Neural cell (in vitro differentiated cells): ENCODE results near the gene ZGLP1. TPM values are rescaled to one million over a fixed set of nuclear protein-coding genes. Genes with fewer than 3 reads are reported as not detected.

Experiments
- H2AFZ ChIP-seq: fragments of 200-600, 300-800 bp; sonication (generic), shearing (Covaris generic); 2 replicates; pipeline ENCODE4 v1.6.0; 2014; ENCODE audit warnings: low read depth, mild to moderate bottlenecking, antibody characterized with exemption, low read length, moderate library complexity
- H3F3A ChIP-seq: fragments of 200-600 bp; shearing (Covaris generic); 2 replicates; pipeline ENCODE4 v1.6.1; 2016; ENCODE audit warnings: mild to moderate bottlenecking, moderate library complexity, mixed read lengths, antibody characterized with exemption, low read length; ENCODE audit not compliant: insufficient read depth, poor library complexity, severe bottlenecking
- H3K27ac ChIP-seq: fragments of 200-600, 300-800 bp; sonication (generic), shearing (Covaris generic); 2 replicates; pipeline ENCODE4 v1.5.1; 2014; ENCODE audit warnings: mild to moderate bottlenecking, low read length, moderate library complexity
- H3K27me3 ChIP-seq: fragments of 300-800, 200-600 bp; sonication (generic), shearing (Covaris generic); 2 replicates; pipeline ENCODE4 v1.6.0; 2014; ENCODE audit warnings: mild to moderate bottlenecking, low read depth, low read length, moderate library complexity; ENCODE audit not compliant: insufficient read depth
- H3K36me3 ChIP-seq: fragments of 300-800, 200-600 bp; sonication (generic), shearing (Covaris generic); 2 replicates; pipeline ENCODE4 v1.5.1; 2014; ENCODE audit warnings: mild to moderate bottlenecking, antibody characterized with exemption, low read length, moderate library complexity; ENCODE audit not compliant: insufficient read depth
- H3K4me2 ChIP-seq: fragments of 300-800, 200-600 bp; sonication (generic), shearing (Covaris generic); 2 replicates; pipeline ENCODE4 v1.6.0; 2014; ENCODE audit warnings: mild to moderate bottlenecking, low read length
- H3K4me3 ChIP-seq: fragments of 300-800, 200-600 bp; sonication (generic), shearing (Covaris generic); 2 replicates; pipeline ENCODE4 v1.5.1; 2014; ENCODE audit warnings: mild to moderate bottlenecking, low read length, moderate library complexity
- H3K79me2 ChIP-seq: fragments of 200-600 bp; shearing (Covaris generic); replicated peaks from 2 replicates; pipeline ENCODE4 v1.6.0; 2014; ENCODE audit warnings: mild to moderate bottlenecking, low read length, moderate library complexity; ENCODE audit not compliant: insufficient read depth
- H3K9ac ChIP-seq: fragments of 300-800, 200-600 bp; sonication (generic), shearing (Covaris generic); 2 replicates; pipeline ENCODE4 v1.6.1; 2016; ENCODE audit warnings: mild to moderate bottlenecking, low read length, mixed read lengths
- H3K9me2 ChIP-seq: fragments of 200-600 bp; shearing (Covaris generic); 2 replicates; pipeline ENCODE4 v1.6.1; 2016; ENCODE audit warnings: mild to moderate bottlenecking, low read length, mixed read lengths; ENCODE audit not compliant: insufficient read depth
- H3K9me3 ChIP-seq: fragments of 200-600, 300-800 bp; sonication (generic), shearing (Covaris generic); 2 replicates; pipeline ENCODE4 v1.6.1; 2016; ENCODE audit warnings: mild to moderate bottlenecking, mixed run types, low read length, moderate library complexity, mixed read lengths
- H4K20me1 ChIP-seq: fragments of 200-600 bp; shearing (Covaris generic); 2 replicates; pipeline ENCODE4 v1.6.1; 2016; ENCODE audit warnings: mild to moderate bottlenecking, mixed run types; ENCODE audit not compliant: insufficient read depth
- CTCF ChIP-seq: fragments of 450-650 bp; IDR thresholded peaks from 2 replicates; pipeline ENCODE4 v1.5.1; 2014; ENCODE audit warnings: antibody characterized with exemption, mild to moderate bottlenecking, moderate library complexity; ENCODE audit not compliant: poor library complexity, severe bottlenecking
- EZH2 ChIP-seq: fragments of 200-600, 300-800 bp; shearing (Covaris generic), sonication (generic); IDR thresholded peaks from 2 replicates; pipeline ENCODE4 v1.6.1; 2014; ENCODE audit warnings: antibody characterized with exemption, low read length, borderline replicate concordance, mild to moderate bottlenecking; ENCODE audit not compliant: insufficient read depth, poor library complexity, severe bottlenecking
- MXI1 ChIP-seq: fragments of 450-650 bp; conservative IDR thresholded peaks from 2 replicates; pipeline ENCODE4 v1.6.1; 2014; ENCODE audit warnings: antibody characterized with exemption, mild to moderate bottlenecking; ENCODE audit not compliant: poor library complexity, severe bottlenecking
- POLR2AphosphoS5 ChIP-seq: IDR thresholded peaks from 2 replicates; pipeline ENCODE4 v1.6.1; 2012
- REST ChIP-seq: IDR thresholded peaks from 2 replicates; pipeline ENCODE4 v1.6.1; 2012; ENCODE audit warnings: borderline replicate concordance
- SMC3 ChIP-seq: fragments of 450-650 bp; conservative IDR thresholded peaks from 2 replicates; pipeline ENCODE4 v1.6.1; 2014; ENCODE audit warnings: antibody characterized with exemption, mild to moderate bottlenecking, moderate library complexity; ENCODE audit not compliant: poor library complexity
- TAF1 ChIP-seq: IDR thresholded peaks from 2 replicates; pipeline ENCODE4 v1.6.1; 2012; ENCODE audit warnings: low read depth
- polyA plus RNA-seq: library from polyadenylated mRNA; depleted of rRNA; stranded (reverse); fragments of >200 nt; gene quantifications from 2 replicates; pipeline ENCODE4 v1.2.3, GENCODE V29; 2014

Gene ZGLP1
- polyA plus RNA-seq, 1 donor from 2014 or later = 22.8 TPM

GRCh38 chr19:10353793-10354391 is 44.3 kb upstream of the ZGLP1 start:
- Histone ChIP-seq H3K9me3 (no peaks in the 10 kb centered on the region), H4K20me1 (no peaks in the 10 kb centered on the region), H3K27me3 (no peaks in the 10 kb centered on the region), H3K4me3 (no peak overlapping the region), H3K79me2 (no peaks in the 10 kb centered on the region), H3F3A (no peaks in the 10 kb centered on the region), H3K27ac (no peak overlapping the region), H2AFZ (no peak overlapping the region), H3K9ac (no peak overlapping the region), H3K4me2 (no peak overlapping the region), H3K9me2 (no peaks in the 10 kb centered on the region), H3K36me3 (no peaks in the 10 kb centered on the region)
- no peak for TF ChIP-seq SMC3
- TF ChIP-seq REST = no peak
- no peak for TF ChIP-seq MXI1

DNA sequence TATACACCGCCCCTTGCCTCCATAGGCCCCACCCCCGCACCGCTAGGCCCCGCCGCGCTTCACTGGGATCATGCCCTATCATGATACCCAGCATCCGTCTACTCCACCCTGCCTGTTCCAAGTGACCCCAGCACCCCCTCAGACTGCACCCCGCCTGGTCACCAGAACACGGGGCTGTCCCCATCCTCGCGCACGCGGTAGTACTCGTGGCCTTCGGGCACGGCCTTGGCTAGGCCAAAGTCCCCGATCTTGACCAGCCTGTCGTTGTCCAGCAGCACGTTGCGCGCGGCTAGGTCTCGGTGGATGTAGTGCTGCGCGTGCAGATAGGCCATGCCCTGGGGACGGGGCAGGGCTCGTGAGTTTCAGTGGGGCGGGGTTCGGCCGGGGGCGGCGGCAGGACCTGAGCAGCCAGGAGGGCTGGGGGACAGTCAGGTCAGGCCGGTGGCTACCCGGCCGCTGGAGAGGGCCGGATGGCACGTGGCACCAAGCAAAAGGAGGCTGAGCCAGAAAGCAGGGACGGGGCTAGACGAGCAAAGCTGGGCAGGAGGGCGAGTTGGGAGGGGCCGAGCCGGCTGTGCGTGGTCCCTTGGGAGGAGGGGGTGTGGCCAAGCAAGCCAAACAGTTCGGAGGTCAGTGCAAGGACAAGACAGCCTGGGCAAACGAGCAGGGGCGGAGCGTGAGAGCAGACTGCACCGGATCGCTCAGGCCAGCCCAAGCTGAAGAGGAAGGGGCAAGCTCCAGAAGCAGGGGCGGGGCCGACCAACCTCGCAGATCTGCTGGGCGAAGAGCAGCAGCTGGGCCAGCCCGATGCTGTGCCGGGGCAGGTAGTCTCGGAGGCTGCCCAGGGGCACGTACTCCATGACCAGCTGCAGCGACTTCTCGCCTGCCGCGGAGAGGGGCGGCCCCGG is 43.4 kb upstream of the ZGLP1 start:
- no peak overlapping the region for H3K9ac ChIP-seq
- H3K27ac ChIP-seq = no peak overlapping the region
- no peaks in the 10 kb centered on the region for H3K9me2 ChIP-seq
- no peaks in the 10 kb centered on the region for H3K79me2 ChIP-seq
- H3K36me3 ChIP-seq = no peaks in the 10 kb centered on the region
- H4K20me1 ChIP-seq = no peaks in the 10 kb centered on the region
- no peak overlapping the region for H3K4me2 ChIP-seq
- no peaks in the 10 kb centered on the region for H3F3A ChIP-seq
- no peaks in the 10 kb centered on the region for H3K9me3 ChIP-seq
- H3K27me3 ChIP-seq = no peaks in the 10 kb centered on the region
- no peak overlapping the region for H2AFZ ChIP-seq
- TF ChIP-seq SMC3 (no peak), CTCF (no peak), REST (no peak), EZH2 (no peak), POLR2AphosphoS5 (no peak), TAF1 (no peak)
- no peak overlapping the region for H3K4me3 ChIP-seq
